Measurements from ENCODE around the gene CPHXL2. TPM values are rescaled to one million over a fixed set of nuclear protein-coding genes. Genes with fewer than 3 reads are reported as not detected.

CPHXL2 gene
- total RNA-seq, 1 donor from 2014 or later = not detected

- intact Hi-C loops (cut with micrococcal nuclease) = loop anchor here (10.0 kb wide), 1 partner anchor 65 kb away; no protein-coding TSS in a partner anchor
- peaks cover 10% of the 10 kb centered on the region for H3K4me1 ChIP-seq
- no peak overlapping the region for H3K27ac ChIP-seq (replicated peaks)
- H3K4me3 ChIP-seq = no peak overlapping the region
- DNase-seq = no peak
- TF ChIP-seq CTCF (IDR thresholded peaks at IDR 0.05; ENCODE audit: borderline replicate concordance) = no peak
- peaks cover 92% of the 10 kb centered on the region for H3K36me3 ChIP-seq
- H3K27me3 ChIP-seq (ENCODE audit: low read depth) = no peaks in the 10 kb centered on the region
- no peaks in the 10 kb centered on the region for H3K9me3 ChIP-seq (replicated peaks)
Observed at GRCh38 chr16:75630052-75630451, 46.8 kb downstream of the CPHXL2 start.

GRCh38 chr16:75629132-75629531 lies 47.7 kb downstream of the CPHXL2 start:
- Histone ChIP-seq H3K27me3 (ENCODE audit: low read depth) (no peaks in the 10 kb centered on the region), H3K9me3 (replicated peaks) (no peaks in the 10 kb centered on the region), H3K27ac (replicated peaks) (no peak overlapping the region), H3K4me3 (no peak overlapping the region), H3K4me1 (peaks cover 10% of the 10 kb centered on the region), H3K36me3 (peaks cover 82% of the 10 kb centered on the region)
- intact Hi-C loops (cut with micrococcal nuclease) = no loop called here
- no peak for DNase-seq
- TF ChIP-seq CTCF (IDR thresholded peaks at IDR 0.05; ENCODE audit: borderline replicate concordance) = no peak

GRCh38 chr16:75628351-75628750 lies 48.5 kb downstream of the CPHXL2 start:
- no peak for TF ChIP-seq CTCF (IDR thresholded peaks at IDR 0.05; ENCODE audit: borderline replicate concordance)
- Histone ChIP-seq H3K36me3 (peaks cover 75% of the 10 kb centered on the region), H3K4me1 (peaks cover 15% of the 10 kb centered on the region), H3K27ac (replicated peaks) (no peak overlapping the region), H3K9me3 (replicated peaks) (no peaks in the 10 kb centered on the region), H3K4me3 (no peak overlapping the region), H3K27me3 (ENCODE audit: low read depth) (no peaks in the 10 kb centered on the region)
- DNase-seq = no peak
- intact Hi-C loops (cut with micrococcal nuclease) = no loop called here

GRCh38 chr16:75627851-75628250 lies 49.0 kb downstream of the CPHXL2 start:
- TF ChIP-seq CTCF (IDR thresholded peaks at IDR 0.05; ENCODE audit: borderline replicate concordance) = no peak
- Histone ChIP-seq H3K4me3 (no peak overlapping the region), H3K36me3 (peaks cover 70% of the 10 kb centered on the region), H3K4me1 (peaks cover 17% of the 10 kb centered on the region), H3K9me3 (replicated peaks) (no peaks in the 10 kb centered on the region), H3K27me3 (ENCODE audit: low read depth) (no peaks in the 10 kb centered on the region), H3K27ac (replicated peaks) (no peak overlapping the region)
- intact Hi-C loops (cut with micrococcal nuclease) = no loop called here
- no peak for DNase-seq

GRCh38 chr16:75626806-75627205 lies 50.0 kb downstream of the CPHXL2 start:
- Histone ChIP-seq H3K9me3 (replicated peaks) (no peaks in the 10 kb centered on the region), H3K4me1 (peaks cover 27% of the 10 kb centered on the region), H3K4me3 (no peak overlapping the region), H3K27ac (replicated peaks) (no peak overlapping the region), H3K27me3 (ENCODE audit: low read depth) (no peaks in the 10 kb centered on the region), H3K36me3 (peaks cover 59% of the 10 kb centered on the region)
- no peak for DNase-seq
- intact Hi-C loops (cut with micrococcal nuclease) = no loop called here
- TF ChIP-seq CTCF (IDR thresholded peaks at IDR 0.05; ENCODE audit: borderline replicate concordance) = no peak

GRCh38 chr16:75624921-75625334 lies 51.9 kb downstream of the CPHXL2 start:
- no peak overlapping the region for H3K27ac ChIP-seq (replicated peaks)
- H3K9me3 ChIP-seq (replicated peaks) = no peaks in the 10 kb centered on the region
- no peaks in the 10 kb centered on the region for H3K27me3 ChIP-seq (ENCODE audit: low read depth)
- H3K4me3 ChIP-seq = no peak overlapping the region
- intact Hi-C loops (cut with micrococcal nuclease) = no loop called here
- H3K4me1 ChIP-seq = peaks cover 44% of the 10 kb centered on the region
- H3K36me3 ChIP-seq = peaks cover 46% of the 10 kb centered on the region
- no peak for DNase-seq
- no peak for TF ChIP-seq CTCF (IDR thresholded peaks at IDR 0.05; ENCODE audit: borderline replicate concordance)
